GM13977 (cell line): ENCODE measurements around the gene IGF2BP3.

ENCODE experiments used
- DNase-seq: peaks from one replicate; pipeline ENCODE4 v3.0.0; 2012; ENCODE audit warnings: low spot score
- CTCF ChIP-seq: IDR thresholded peaks from 2 replicates; pipeline ENCODE4 v1.5.1; 2012; ENCODE audit warnings: mild to moderate bottlenecking, control low read depth; ENCODE audit not compliant: insufficient read depth; ENCODE audit errors: extremely low read depth, missing control alignments
- in situ Hi-C: fragments of 300-500 bp; cut with MboI; formaldehyde crosslinking; loops from one replicate; pipeline ENCODE4 v1.12.0; 2022; ENCODE audit warnings: low sequenced_read_pairs, low pct_unique_long_range_greater_than_20kb, mixed read lengths, inconsistent platforms; ENCODE audit not compliant: unreplicated experiment

Gene IGF2BP3

GRCh38 chr7:23430893-23431259, 39.4 kb downstream of the IGF2BP3 start:
- no peak for DNase-seq
- TF ChIP-seq CTCF: no peak
- in situ Hi-C loops: no loop called here

GRCh38 chr7:23426876-23427275, 43.4 kb downstream of the IGF2BP3 start:
- no peak for DNase-seq
- in situ Hi-C loops: no loop called here
- TF ChIP-seq CTCF: no peak

GRCh38 chr7:23422909-23423308, 47.4 kb downstream of the IGF2BP3 start:
- in situ Hi-C loops: no loop called here
- no peak for DNase-seq

GRCh38 chr7:23422384-23422783, 47.9 kb downstream of the IGF2BP3 start:
- no peak for TF ChIP-seq CTCF
- in situ Hi-C loops: no loop called here
- DNase-seq: no peak

More at GRCh38 chr7:23422909-23423308, 47.4 kb downstream of the IGF2BP3 start:
- TF ChIP-seq CTCF: no peak

GRCh38 chr7:23419845-23420244, 50.4 kb downstream of the IGF2BP3 start:
- in situ Hi-C loops: no loop called here
- TF ChIP-seq CTCF: no peak
- DNase-seq: no peak

- in situ Hi-C loops: no loop called here
- no peak for TF ChIP-seq CTCF
Observed at GRCh38 chr7:23419160-23419559, 51.1 kb downstream of the IGF2BP3 start.

GRCh38 chr7:23418046-23418445, 52.2 kb downstream of the IGF2BP3 start:
- DNase-seq: no peak
- in situ Hi-C loops: no loop called here
- TF ChIP-seq CTCF: no peak

More at GRCh38 chr7:23419160-23419559, 51.1 kb downstream of the IGF2BP3 start:
- DNase-seq: no peak
